ENCODE measurements around the gene TSPAN9. TPM values are rescaled to one million over a fixed set of nuclear protein-coding genes. Genes with fewer than 3 reads are reported as not detected.

TSPAN9 gene
- total and polyA plus RNA-seq, 2 experiments from 2014 or later = 6.0 to 31.5 TPM

- TF ChIP-seq REST (IDR thresholded peaks at IDR 0.05; ENCODE audit: unreplicated experiment) = no peak
- no peak for TF ChIP-seq NANOG (IDR thresholded peaks at IDR 0.05; ENCODE audit: borderline replicate concordance)
Observed at GRCh38 chr12:3200814-3201233, 123.6 kb downstream of the TSPAN9 start (continued).

GRCh38 chr12:3201339-3202051 is 124.3 kb downstream of the TSPAN9 start:
- DNase-seq (ENCODE audit: low spot score) (no peak), ATAC-seq (no peak)
- no peaks in the 10 kb centered on the region for H3K79me2 ChIP-seq (replicated peaks; ENCODE audit: insufficient read depth)
- peaks cover 24% of the 10 kb centered on the region for H3K4me1 ChIP-seq (ENCODE audit: insufficient read depth)
- H3K9me2 ChIP-seq (ENCODE audit: insufficient read depth) = no peaks in the 10 kb centered on the region
- no peak overlapping the region for H3K27ac ChIP-seq (ENCODE audit: low read depth)
- Mint-ChIP-seq H3K9me3 (no peaks in the 10 kb centered on the region), H3K4me3 (peak overlapping the region; percentile 74), H3K27ac (no peak overlapping the region), H3K4me1 (peaks cover 54% of the 10 kb centered on the region), H3K27me3 (ENCODE audit: insufficient read depth, low read depth, poor library complexity) (peaks cover 43% of the 10 kb centered on the region), H3K36me3 (ENCODE audit: low read depth) (no peaks in the 10 kb centered on the region; the same call in 2 of the 3 replicates)
- peak overlapping the region; percentile 80 for H3K4me3 ChIP-seq
- H3K36me3 ChIP-seq (ENCODE audit: insufficient read depth) = no peaks in the 10 kb centered on the region
- 0 out of 2 replicates have a peak, but pooled peaks cover 5% of the 10 kb centered on the region for H3F3A ChIP-seq (replicated peaks; ENCODE audit: low read depth)
- peak overlapping the region; percentile 96 for H3K4me2 ChIP-seq
- no peak overlapping the region for H2AFZ ChIP-seq
- peaks cover 13% of the 10 kb centered on the region; the same call in 1 of the 2 replicates for H4K20me1 ChIP-seq (replicated peaks; ENCODE audit: insufficient read depth)
- H3K27me3 ChIP-seq (ENCODE audit: insufficient read depth) = peaks cover 31% of the 10 kb centered on the region
- TF ChIP-seq CREB1 (CRISPR knock-in tag; IDR thresholded peaks at IDR 0.05; ENCODE audit: low read depth) = no peak
- no peak for TF ChIP-seq ZNF331 (CRISPR knock-in tag; IDR thresholded peaks at IDR 0.05; ENCODE audit: low read depth)
- no peak for TF ChIP-seq ZNF462 (CRISPR knock-in tag; IDR thresholded peaks at IDR 0.05)
- TF ChIP-seq ZNF114 (CRISPR knock-in tag; IDR thresholded peaks at IDR 0.05) = no peak
- TF ChIP-seq POLR2AphosphoS5 (IDR thresholded peaks at IDR 0.05; ENCODE audit: low read depth) = no peak
- no peak for TF ChIP-seq EZH2 (IDR thresholded peaks at IDR 0.05; ENCODE audit: low read depth, unreplicated experiment)
- no peak for TF ChIP-seq JUNB (IDR thresholded peaks at IDR 0.05; ENCODE audit: unreplicated experiment)
- TF ChIP-seq EZH2phosphoT487 (IDR thresholded peaks at IDR 0.05; ENCODE audit: unreplicated experiment) = no peak
- no peak for TF ChIP-seq NANOG (IDR thresholded peaks at IDR 0.05; ENCODE audit: borderline replicate concordance)
- no peak for TF ChIP-seq STAT1 (IDR thresholded peaks at IDR 0.05; ENCODE audit: unreplicated experiment)
- TF ChIP-seq CTCF (conservative IDR thresholded peaks at IDR 0.05; ENCODE audit: low read depth in 2 of 2) = no peak
